SK-N-MC (cell line): ENCODE data around the gene FBLN1.

Source experiments
- EZH2 ChIP-seq: fragments of 200-600 bp; sonication (generic); IDR thresholded peaks from one replicate; pipeline ENCODE4 v1.6.1; 2017; ENCODE audit warnings: antibody characterized with exemption
- FOXP2 ChIP-seq: optimal IDR thresholded peaks from 2 replicates; pipeline ENCODE3; 2011; ENCODE audit warnings: mild to moderate bottlenecking, moderate library complexity; ENCODE audit not compliant: insufficient read depth; ENCODE audit errors: extremely low read length, control extremely low read depth
- POLR2AphosphoS5 ChIP-seq: IDR thresholded peaks from 2 replicates; pipeline ENCODE4 v1.6.1; 2012; ENCODE audit warnings: mild to moderate bottlenecking, low read depth, low read length, borderline replicate concordance

DNA sequence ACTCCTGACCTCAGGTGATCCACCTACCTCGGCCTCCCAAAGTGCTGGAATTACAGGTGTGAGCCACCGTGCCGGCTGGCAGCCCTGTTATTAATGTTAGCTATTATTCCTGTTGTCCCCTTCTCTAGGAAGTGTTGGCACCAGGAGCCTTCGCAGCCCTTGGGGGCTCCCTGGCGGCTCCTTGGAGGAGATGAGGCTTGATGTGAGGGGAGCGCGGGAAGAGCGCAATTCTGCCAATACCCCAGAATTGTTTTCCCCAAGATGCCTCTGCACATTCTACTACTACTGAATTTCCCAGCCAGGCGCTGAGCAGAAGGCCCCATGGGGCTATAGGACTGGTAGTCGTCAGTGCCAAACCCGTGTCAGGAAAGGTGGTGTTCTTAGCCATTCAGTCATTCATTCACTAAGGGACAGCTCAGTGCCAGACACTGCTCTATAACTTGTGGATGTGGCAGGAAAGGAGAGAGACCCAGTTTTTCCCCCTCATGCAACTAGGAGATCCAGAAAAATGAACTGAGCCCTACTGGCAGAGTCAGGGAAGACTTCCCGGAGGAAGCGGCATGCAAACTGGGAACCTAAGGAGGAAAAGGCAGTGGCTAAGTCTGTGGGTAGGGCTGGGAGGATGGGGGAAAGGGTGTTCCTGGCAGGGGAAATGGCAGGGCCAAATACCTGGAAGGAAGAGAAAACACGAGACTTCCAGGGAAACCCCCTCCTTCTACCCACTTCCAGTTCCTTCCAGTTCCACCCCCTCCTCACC lies 3.5 kb downstream of the FBLN1 start:
- TF ChIP-seq EZH2: no peak
- no peak for TF ChIP-seq POLR2AphosphoS5
- no peak for TF ChIP-seq FOXP2
